ENCODE results near the gene KCNJ14.
A peak's percentile ranks its signal among the peaks of the same experiment; 100 is the strongest.

The KCNJ14 gene

GRCh38 chr19:48443256-48443655 is 12.1 kb upstream of the KCNJ14 start:
- Histone ChIP-seq H2AFZ (ENCODE audit: low read length) (no peak overlapping the region), H3K4me1 (ENCODE audit: low read length) (peaks cover 22% of the 10 kb centered on the region), H3K9ac (ENCODE audit: low read length) (no peak overlapping the region), H3K27ac (ENCODE audit: low read length) (no peak overlapping the region), H3K4me3 (ENCODE audit: low read length) (no peak overlapping the region), H3K4me2 (ENCODE audit: low read depth, low read length) (no peak overlapping the region), H4K20me1 (ENCODE audit: insufficient read depth, low read length) (no peaks in the 10 kb centered on the region), H3K27me3 (replicated peaks; ENCODE audit: insufficient read depth, low read length) (no peaks in the 10 kb centered on the region), H3K9me2 (replicated peaks; ENCODE audit: insufficient read depth, low read length) (no peaks in the 10 kb centered on the region), H3F3A (ENCODE audit: insufficient read depth, low read length) (peaks cover 19% of the 10 kb centered on the region), H3K79me2 (ENCODE audit: low read length) (peaks cover 25% of the 10 kb centered on the region), H3K9me3 (replicated peaks; ENCODE audit: insufficient read depth, low read length) (no peaks in the 10 kb centered on the region), H3K36me3 (replicated peaks; ENCODE audit: insufficient read depth, low read length) (0 out of 2 replicates have a peak, but pooled peaks cover 3% of the 10 kb centered on the region)
- no peak for TF ChIP-seq EZH2 (optimal IDR thresholded peaks at IDR 0.05; ENCODE audit: low read depth, low read length)
- TF ChIP-seq CTCF (IDR thresholded peaks at IDR 0.05; ENCODE audit: low read length): no peak
- no peak for TF ChIP-seq EZH2phosphoT487 (IDR thresholded peaks at IDR 0.05; ENCODE audit: low read length)
- DNase-seq: no peak

- no peak for DNase-seq
- Histone ChIP-seq H3K4me2 (ENCODE audit: low read depth, low read length) (peak overlapping the region; percentile 78), H3K4me1 (ENCODE audit: low read length) (peaks cover 22% of the 10 kb centered on the region), H3K9me2 (replicated peaks; ENCODE audit: insufficient read depth, low read length) (no peaks in the 10 kb centered on the region), H3K36me3 (replicated peaks; ENCODE audit: insufficient read depth, low read length) (0 out of 2 replicates have a peak, but pooled peaks cover 5% of the 10 kb centered on the region), H2AFZ (ENCODE audit: low read length) (peak overlapping the region; percentile 36), H3K27me3 (replicated peaks; ENCODE audit: insufficient read depth, low read length) (no peaks in the 10 kb centered on the region), H3K79me2 (ENCODE audit: low read length) (peaks cover 29% of the 10 kb centered on the region), H3K9me3 (replicated peaks; ENCODE audit: insufficient read depth, low read length) (no peaks in the 10 kb centered on the region), H4K20me1 (ENCODE audit: insufficient read depth, low read length) (no peaks in the 10 kb centered on the region), H3K9ac (ENCODE audit: low read length) (no peak overlapping the region), H3F3A (ENCODE audit: insufficient read depth, low read length) (peaks cover 19% of the 10 kb centered on the region), H3K27ac (ENCODE audit: low read length) (no peak overlapping the region), H3K4me3 (ENCODE audit: low read length) (peak overlapping the region; percentile 95)
- TF ChIP-seq EZH2phosphoT487 (IDR thresholded peaks at IDR 0.05; ENCODE audit: low read length) (no peak), CTCF (IDR thresholded peaks at IDR 0.05; ENCODE audit: low read length) (no peak), EZH2 (optimal IDR thresholded peaks at IDR 0.05; ENCODE audit: low read depth, low read length) (no peak)
Observed at GRCh38 chr19:48443731-48444128, 11.6 kb upstream of the KCNJ14 start.

GRCh38 chr19:48444129-48444935 is 11.0 kb upstream of the KCNJ14 start:
- Histone ChIP-seq H3K27me3 (replicated peaks; ENCODE audit: insufficient read depth, low read length) (no peaks in the 10 kb centered on the region), H3K9me2 (replicated peaks; ENCODE audit: insufficient read depth, low read length) (no peaks in the 10 kb centered on the region), H3K9ac (ENCODE audit: low read length) (peak overlapping the region; percentile 97; the same call in 1 of the 2 replicates), H3K4me1 (ENCODE audit: low read length) (peaks cover 22% of the 10 kb centered on the region), H3K27ac (ENCODE audit: low read length) (no peak overlapping the region), H2AFZ (ENCODE audit: low read length) (peak overlapping the region; percentile 36), H3F3A (ENCODE audit: insufficient read depth, low read length) (peaks cover 19% of the 10 kb centered on the region), H4K20me1 (ENCODE audit: insufficient read depth, low read length) (no peaks in the 10 kb centered on the region), H3K79me2 (ENCODE audit: low read length) (peaks cover 34% of the 10 kb centered on the region), H3K4me3 (ENCODE audit: low read length) (peak overlapping the region; percentile 95), H3K9me3 (replicated peaks; ENCODE audit: insufficient read depth, low read length) (no peaks in the 10 kb centered on the region), H3K4me2 (ENCODE audit: low read depth, low read length) (peak overlapping the region; percentile 78), H3K36me3 (replicated peaks; ENCODE audit: insufficient read depth, low read length) (0 out of 2 replicates have a peak, but pooled peaks cover 5% of the 10 kb centered on the region)
- no peak for DNase-seq
- TF ChIP-seq EZH2phosphoT487 (IDR thresholded peaks at IDR 0.05; ENCODE audit: low read length) (no peak), EZH2 (optimal IDR thresholded peaks at IDR 0.05; ENCODE audit: low read depth, low read length) (no peak), CTCF (IDR thresholded peaks at IDR 0.05; ENCODE audit: low read length) (no peak)
